ENCODE results near the gene RILPL2.
"Not testable (repeated sequence)": the region's sequence is repeated elsewhere in the genome, so short reads cannot be mapped to it uniquely, and the experiment has no call there.

Gene RILPL2

GRCh38 chr12:123388951-123389559 is 47.4 kb downstream of the RILPL2 start:
- DNase-seq (ENCODE audit: extremely low read depth, low read depth) = no peak
- no peak for TF ChIP-seq CTCF (IDR thresholded peaks at IDR 0.05; ENCODE audit: low read depth, low read length)

GRCh38 chr12:123388177-123388950 is 48.1 kb downstream of the RILPL2 start:
- no peak for DNase-seq (ENCODE audit: extremely low read depth, low read depth)
- no peak for TF ChIP-seq CTCF (IDR thresholded peaks at IDR 0.05; ENCODE audit: low read depth, low read length)

- TF ChIP-seq CTCF (IDR thresholded peaks at IDR 0.05; ENCODE audit: low read depth, low read length) = no peak
- DNase-seq (ENCODE audit: extremely low read depth, low read depth) = no peak
Observed at GRCh38 chr12:123387508-123388176, 48.8 kb downstream of the RILPL2 start.

- DNase-seq (ENCODE audit: extremely low read depth, low read depth) = not testable (repeated sequence)
Observed at GRCh38 chr12:123385536-123385935, 50.9 kb downstream of the RILPL2 start.

GRCh38 chr12:123384994-123385376 is 51.5 kb downstream of the RILPL2 start:
- no peak for TF ChIP-seq CTCF (IDR thresholded peaks at IDR 0.05; ENCODE audit: low read depth, low read length)
- no peak for DNase-seq (ENCODE audit: extremely low read depth, low read depth)

- TF ChIP-seq CTCF (IDR thresholded peaks at IDR 0.05; ENCODE audit: low read depth, low read length) = no peak; the same call in 1 of the 2 replicates
- DNase-seq (ENCODE audit: extremely low read depth, low read depth) = no peak
Observed at GRCh38 chr12:123384318-123384993, 52.0 kb downstream of the RILPL2 start.

- TF ChIP-seq CTCF (IDR thresholded peaks at IDR 0.05; ENCODE audit: low read depth, low read length) = no peak
- no peak for DNase-seq (ENCODE audit: extremely low read depth, low read depth)
Observed at GRCh38 chr12:123382684-123383083, 53.8 kb downstream of the RILPL2 start.

Measured in AG09319 (cell line).